RWPE1 (cell line): ENCODE measurements around the gene MAML1.

ENCODE experiments used
- CTCF ChIA-PET: fragments of 350-600 bp; sonication (Branson Sonifier 250); formaldehyde crosslinking; extraction: SDS; loops from one replicate; lab custom pipeline; 2021; lab: Yijun Ruan, JAX
- POLR2A ChIA-PET: fragments of 400-600 bp; formaldehyde crosslinking; extraction: SDS; loops from one replicate; lab custom pipeline; 2020; ENCODE audit warnings: antibody characterized with exemption; ENCODE audit not compliant: low non-redundant PET; lab: Yijun Ruan, JAX
- DNase-seq: peaks from one replicate; pipeline ENCODE4 v3.0.0; 2012; ENCODE audit warnings: low spot score
- H3K27ac ChIP-seq: fragments of 450-650 bp; 2 replicates; pipeline ENCODE4 v1.5.1; 2017
- TF ChIP-seq, protein P1 (sequence below): fragments of 450-650 bp; conservative IDR thresholded peaks from 2 replicates; pipeline ENCODE4 v1.5.1; 2017; ENCODE audit warnings: low read depth, mild to moderate bottlenecking

MAML1 gene

GRCh38 chr5:179766021-179766725 is 33.6 kb downstream of the MAML1 start:
- TF ChIP-seq, protein P1, sequence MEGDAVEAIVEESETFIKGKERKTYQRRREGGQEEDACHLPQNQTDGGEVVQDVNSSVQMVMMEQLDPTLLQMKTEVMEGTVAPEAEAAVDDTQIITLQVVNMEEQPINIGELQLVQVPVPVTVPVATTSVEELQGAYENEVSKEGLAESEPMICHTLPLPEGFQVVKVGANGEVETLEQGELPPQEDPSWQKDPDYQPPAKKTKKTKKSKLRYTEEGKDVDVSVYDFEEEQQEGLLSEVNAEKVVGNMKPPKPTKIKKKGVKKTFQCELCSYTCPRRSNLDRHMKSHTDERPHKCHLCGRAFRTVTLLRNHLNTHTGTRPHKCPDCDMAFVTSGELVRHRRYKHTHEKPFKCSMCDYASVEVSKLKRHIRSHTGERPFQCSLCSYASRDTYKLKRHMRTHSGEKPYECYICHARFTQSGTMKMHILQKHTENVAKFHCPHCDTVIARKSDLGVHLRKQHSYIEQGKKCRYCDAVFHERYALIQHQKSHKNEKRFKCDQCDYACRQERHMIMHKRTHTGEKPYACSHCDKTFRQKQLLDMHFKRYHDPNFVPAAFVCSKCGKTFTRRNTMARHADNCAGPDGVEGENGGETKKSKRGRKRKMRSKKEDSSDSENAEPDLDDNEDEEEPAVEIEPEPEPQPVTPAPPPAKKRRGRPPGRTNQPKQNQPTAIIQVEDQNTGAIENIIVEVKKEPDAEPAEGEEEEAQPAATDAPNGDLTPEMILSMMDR: no peak
- H3K27ac ChIP-seq: peak overlapping the region; percentile 82
- DNase-seq: no peak
- ChIA-PET CTCF (no interaction called here), POLR2A (no interaction called here)

DNA sequence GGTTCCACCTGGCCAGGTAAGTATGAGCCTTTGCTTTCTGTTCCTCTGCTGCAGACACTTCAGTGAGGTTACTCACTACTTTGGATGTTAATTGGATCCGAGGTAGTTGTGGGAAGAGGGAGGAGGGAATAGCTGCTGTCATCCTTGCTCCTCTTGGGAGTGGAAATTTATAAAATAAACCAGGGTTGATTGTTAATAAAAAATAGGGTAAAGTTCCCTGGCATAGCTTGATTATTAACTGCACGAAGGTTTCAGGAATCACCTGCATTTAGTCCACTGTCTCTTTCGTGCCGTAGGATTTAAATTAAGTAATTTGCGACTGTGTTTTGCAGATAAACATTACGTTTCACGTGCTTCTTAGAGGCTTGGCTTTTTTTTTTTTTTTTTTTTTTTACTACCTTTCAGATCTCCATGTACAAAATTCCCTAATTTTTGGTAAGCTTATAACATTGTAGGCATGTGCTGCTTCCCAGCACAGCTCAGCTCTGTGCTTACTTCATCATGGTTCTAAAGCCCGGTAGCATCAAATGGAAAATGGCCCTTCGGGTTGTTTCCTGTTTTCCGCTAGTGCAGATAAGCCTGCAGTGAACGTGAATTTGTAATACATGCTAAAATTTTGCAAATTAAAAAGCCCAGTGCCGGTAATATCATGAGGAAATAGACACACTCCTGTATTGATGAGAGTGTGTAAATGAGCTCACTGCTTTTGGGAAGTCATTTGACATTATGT is 34.3 kb downstream of the MAML1 start:
- ChIA-PET CTCF (interaction anchor here (0.5 to 1.0 kb wide), 2 partner anchors 47 to 175 kb away, joined by 3 to 5 read pairs; no protein-coding TSS in a partner anchor), POLR2A (no interaction called here)
- TF ChIP-seq, protein P1: no peak
- H3K27ac ChIP-seq: peak overlapping the region; percentile 82
- DNase-seq: no peak

DNA sequence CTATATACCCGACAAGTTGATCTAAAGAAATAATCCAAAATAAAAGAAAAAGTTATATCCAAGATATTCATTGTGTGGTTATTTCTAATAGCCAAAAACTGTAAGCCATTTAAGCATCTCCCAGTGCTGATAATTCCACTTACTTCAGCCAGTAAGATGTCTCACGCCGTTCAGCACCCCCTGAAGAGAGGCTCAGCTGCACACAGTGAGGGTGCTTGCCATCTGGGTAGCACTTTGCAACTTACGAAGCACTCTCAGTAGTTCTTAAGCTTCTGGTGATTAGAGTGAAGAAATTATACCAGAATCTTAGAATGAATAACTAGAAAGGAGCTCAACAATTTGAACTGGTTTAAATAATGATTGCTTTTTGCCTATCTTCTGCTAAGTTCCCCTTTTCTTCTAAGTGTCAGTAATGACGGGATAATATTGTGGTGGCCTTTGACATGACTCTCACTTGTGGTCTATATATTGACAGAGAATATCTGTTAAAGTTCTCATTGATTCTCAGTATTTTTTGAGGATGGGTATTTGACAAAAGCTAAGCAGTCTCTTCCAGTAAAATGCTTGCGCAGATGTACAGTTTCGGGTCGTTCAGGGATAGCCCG is 35.0 kb downstream of the MAML1 start:
- POLR2A ChIA-PET: no interaction called here
- no peak for DNase-seq
- CTCF ChIA-PET: interaction anchor here (0.5 to 1.0 kb wide), 2 partner anchors 47 to 174 kb away, joined by 3 to 5 read pairs; no protein-coding TSS in a partner anchor
- no peak overlapping the region for H3K27ac ChIP-seq
- TF ChIP-seq, protein P1: no peak

GRCh38 chr5:179768326-179769085 is 35.9 kb downstream of the MAML1 start:
- no peak overlapping the region for H3K27ac ChIP-seq
- TF ChIP-seq, protein P1: no peak
- ChIA-PET POLR2A (no interaction called here), CTCF (no interaction called here)
- no peak for DNase-seq

DNA sequence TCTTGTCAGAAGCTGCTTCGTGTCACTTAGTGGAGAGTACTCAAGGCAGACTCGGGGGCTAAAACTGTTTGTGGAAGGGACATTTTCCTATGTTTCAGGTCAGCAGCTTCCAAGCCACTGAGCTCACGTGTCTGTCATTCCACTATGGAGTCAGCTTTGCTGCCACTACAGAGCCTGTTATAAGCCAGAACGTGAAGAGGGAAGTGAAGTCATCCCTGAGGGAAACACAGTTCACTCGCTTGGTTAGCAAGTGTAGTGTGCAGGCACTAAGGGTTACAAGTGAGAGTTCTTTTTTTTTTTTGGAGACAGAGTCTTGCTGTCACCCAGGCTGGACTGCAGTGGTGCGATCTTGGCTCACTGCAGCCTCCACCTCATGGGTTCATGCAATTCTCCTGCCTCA is 36.6 kb downstream of the MAML1 start:
- POLR2A ChIA-PET: interaction anchor here (0.6 kb wide), 1 partner anchor 14 kb away, joined by 3 read pairs; no protein-coding TSS in a partner anchor
- TF ChIP-seq, protein P1: no peak
- no peak overlapping the region for H3K27ac ChIP-seq
- no peak for DNase-seq
- CTCF ChIA-PET: no interaction called here
